ENCODE data around the gene ZNF764.

DNA sequence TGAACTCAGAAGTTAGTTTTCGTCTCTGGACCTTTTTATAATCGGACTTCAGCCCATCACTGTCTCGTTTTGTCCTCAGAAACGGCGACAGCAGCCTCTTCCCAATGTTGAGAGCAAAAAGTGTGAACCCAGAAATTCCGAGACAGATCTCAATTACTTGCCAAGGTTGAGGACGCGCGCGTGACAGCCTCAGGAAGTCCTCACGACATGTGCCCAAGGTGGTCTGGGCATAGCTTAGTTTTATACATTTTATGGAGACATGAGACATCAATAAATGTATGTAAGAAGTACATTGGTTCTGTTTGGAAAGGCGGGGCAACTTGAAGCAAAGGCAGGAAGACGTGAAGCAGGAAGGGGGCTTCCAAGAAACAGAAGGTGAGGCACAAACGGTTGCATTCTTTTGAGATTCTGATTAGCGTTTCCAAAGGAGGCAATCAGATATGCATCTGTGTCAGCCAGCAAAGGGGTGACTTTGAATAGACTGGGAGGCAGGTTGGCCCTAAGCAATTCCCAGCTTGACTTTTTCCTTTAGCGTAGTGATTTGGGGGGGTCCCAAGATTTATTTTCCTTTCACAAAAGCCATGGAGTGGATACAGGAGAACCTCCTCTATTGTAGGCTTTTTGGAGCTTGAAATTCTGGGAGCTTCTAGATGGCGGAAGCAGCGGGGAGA is 22.9 kb downstream of the ZNF764 start:
- TF ChIP-seq, protein P1, sequence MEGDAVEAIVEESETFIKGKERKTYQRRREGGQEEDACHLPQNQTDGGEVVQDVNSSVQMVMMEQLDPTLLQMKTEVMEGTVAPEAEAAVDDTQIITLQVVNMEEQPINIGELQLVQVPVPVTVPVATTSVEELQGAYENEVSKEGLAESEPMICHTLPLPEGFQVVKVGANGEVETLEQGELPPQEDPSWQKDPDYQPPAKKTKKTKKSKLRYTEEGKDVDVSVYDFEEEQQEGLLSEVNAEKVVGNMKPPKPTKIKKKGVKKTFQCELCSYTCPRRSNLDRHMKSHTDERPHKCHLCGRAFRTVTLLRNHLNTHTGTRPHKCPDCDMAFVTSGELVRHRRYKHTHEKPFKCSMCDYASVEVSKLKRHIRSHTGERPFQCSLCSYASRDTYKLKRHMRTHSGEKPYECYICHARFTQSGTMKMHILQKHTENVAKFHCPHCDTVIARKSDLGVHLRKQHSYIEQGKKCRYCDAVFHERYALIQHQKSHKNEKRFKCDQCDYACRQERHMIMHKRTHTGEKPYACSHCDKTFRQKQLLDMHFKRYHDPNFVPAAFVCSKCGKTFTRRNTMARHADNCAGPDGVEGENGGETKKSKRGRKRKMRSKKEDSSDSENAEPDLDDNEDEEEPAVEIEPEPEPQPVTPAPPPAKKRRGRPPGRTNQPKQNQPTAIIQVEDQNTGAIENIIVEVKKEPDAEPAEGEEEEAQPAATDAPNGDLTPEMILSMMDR (IDR thresholded peaks at IDR 0.05) = no peak
- no peak for TF ChIP-seq POLR2A (IDR thresholded peaks at IDR 0.05)

All from esophagus squamous epithelium (tissue), 4 donors.